ENCODE measurements around the gene HIGD1A. TPM values are rescaled to one million over a fixed set of nuclear protein-coding genes. Genes with fewer than 3 reads are reported as not detected.
A peak's percentile ranks its signal among the peaks of the same experiment; 100 is the strongest.
"Not testable (repeated sequence)": the region's sequence is repeated elsewhere in the genome, so short reads cannot be mapped to it uniquely, and the experiment has no call there.

The HIGD1A gene
- total and polyA plus RNA-seq, 9 of the 15 experiments (the other 6 are each of a cell fraction or from before 2014, with no cell fraction given), result 165 to 1,185 (median 333) TPM

DNA sequence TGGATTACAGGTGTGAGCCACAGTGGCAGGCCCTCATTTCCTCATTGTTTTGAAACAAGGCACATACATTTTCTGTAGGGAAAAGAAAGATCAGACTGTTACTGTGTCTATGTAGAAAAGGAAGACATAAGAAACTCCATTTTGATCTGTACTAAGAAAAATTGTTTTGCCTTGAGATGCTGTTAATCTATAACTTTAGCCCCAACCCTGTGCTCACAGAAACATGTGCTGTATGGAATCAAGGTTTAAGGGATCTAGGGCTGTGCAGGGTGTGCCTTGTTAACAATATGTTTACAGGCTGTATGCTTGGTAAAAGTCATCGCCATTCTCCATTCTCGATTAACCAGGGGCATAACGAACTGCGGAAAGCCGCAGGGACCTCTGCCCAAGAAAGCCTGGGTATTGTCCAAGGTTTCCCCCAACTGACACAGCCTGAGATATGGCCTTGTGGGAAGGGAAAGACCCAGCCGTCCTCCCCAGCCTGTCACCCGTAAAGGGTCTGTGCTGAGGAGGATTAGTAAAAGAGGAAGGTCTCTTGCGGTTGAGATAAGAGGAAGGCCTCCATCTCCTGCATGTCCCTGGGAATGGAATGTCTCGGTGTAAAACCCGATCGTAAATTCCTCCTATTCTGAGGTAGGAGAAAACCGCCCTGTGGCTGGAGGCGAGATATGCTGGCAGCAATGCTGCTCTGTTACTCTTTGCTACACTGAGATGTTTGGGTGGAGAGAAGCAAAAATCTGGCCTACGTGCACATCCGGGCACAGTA lies 7.0 kb upstream of the HIGD1A start (continued):
- TF ChIP-seq, protein P1, sequence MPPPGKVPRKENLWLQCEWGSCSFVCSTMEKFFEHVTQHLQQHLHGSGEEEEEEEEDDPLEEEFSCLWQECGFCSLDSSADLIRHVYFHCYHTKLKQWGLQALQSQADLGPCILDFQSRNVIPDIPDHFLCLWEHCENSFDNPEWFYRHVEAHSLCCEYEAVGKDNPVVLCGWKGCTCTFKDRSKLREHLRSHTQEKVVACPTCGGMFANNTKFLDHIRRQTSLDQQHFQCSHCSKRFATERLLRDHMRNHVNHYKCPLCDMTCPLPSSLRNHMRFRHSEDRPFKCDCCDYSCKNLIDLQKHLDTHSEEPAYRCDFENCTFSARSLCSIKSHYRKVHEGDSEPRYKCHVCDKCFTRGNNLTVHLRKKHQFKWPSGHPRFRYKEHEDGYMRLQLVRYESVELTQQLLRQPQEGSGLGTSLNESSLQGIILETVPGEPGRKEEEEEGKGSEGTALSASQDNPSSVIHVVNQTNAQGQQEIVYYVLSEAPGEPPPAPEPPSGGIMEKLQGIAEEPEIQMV (tag; conservative IDR thresholded peaks at IDR 0.05; ENCODE audit: low read depth), result peak; percentile 37; the same call in 1 of the 2 replicates
- TF ChIP-seq, protein P2, sequence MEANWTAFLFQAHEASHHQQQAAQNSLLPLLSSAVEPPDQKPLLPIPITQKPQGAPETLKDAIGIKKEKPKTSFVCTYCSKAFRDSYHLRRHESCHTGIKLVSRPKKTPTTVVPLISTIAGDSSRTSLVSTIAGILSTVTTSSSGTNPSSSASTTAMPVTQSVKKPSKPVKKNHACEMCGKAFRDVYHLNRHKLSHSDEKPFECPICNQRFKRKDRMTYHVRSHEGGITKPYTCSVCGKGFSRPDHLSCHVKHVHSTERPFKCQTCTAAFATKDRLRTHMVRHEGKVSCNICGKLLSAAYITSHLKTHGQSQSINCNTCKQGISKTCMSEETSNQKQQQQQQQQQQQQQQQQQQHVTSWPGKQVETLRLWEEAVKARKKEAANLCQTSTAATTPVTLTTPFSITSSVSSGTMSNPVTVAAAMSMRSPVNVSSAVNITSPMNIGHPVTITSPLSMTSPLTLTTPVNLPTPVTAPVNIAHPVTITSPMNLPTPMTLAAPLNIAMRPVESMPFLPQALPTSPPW (CRISPR knock-in tag; IDR thresholded peaks at IDR 0.05), result 0 out of 2 replicates have a peak, but pooled peaks have one; percentile 18
- TF ChIP-seq ZBTB9 (CRISPR knock-in tag; IDR thresholded peaks at IDR 0.05) (peak; percentile 37; the same call in 1 of the 2 replicates), SMARCE1 (IDR thresholded peaks at IDR 0.05) (peak; percentile 92), KDM1A (IDR thresholded peaks at IDR 0.05) (0 out of 4 replicates have a peak, but pooled peaks of 1 of the 2 experiments have one; percentile 17), DMBX1 (CRISPR knock-in tag; IDR thresholded peaks at IDR 0.05; ENCODE audit: borderline replicate concordance) (peak; percentile 52; the same call in 1 of the 2 replicates), TOE1 (CRISPR knock-in tag; IDR thresholded peaks at IDR 0.05; ENCODE audit: borderline replicate concordance, low read depth) (0 out of 2 replicates have a peak, but pooled peaks have one; percentile 29), NFIC (IDR thresholded peaks at IDR 0.05) (peak; percentile 24; the same call in 1 of the 2 replicates), TEAD1 (CRISPR knock-in tag; IDR thresholded peaks at IDR 0.05) (peak; percentile 29 to 59; a peak in 2 of 4 replicates), MEF2D (tag; conservative IDR thresholded peaks at IDR 0.05; ENCODE audit: low read depth) (0 out of 2 replicates have a peak, but pooled peaks have one; percentile 41), ZNF311 (CRISPR knock-in tag; IDR thresholded peaks at IDR 0.05) (peak; percentile 72; the same call in 1 of the 2 replicates), SMARCA4 (IDR thresholded peaks at IDR 0.05) (peak; percentile 82), CTBP1 (IDR thresholded peaks at IDR 0.05; ENCODE audit: borderline replicate concordance) (peak; percentile 95), MTA1 (IDR thresholded peaks at IDR 0.05; ENCODE audit: borderline replicate concordance) (peak; percentile 77; the same call in 1 of the 2 replicates), RNF2 (IDR thresholded peaks at IDR 0.05) (peak; percentile 25; the same call in 1 of the 2 replicates), TRIM24 (IDR thresholded peaks at IDR 0.05) (peak in 1 of 2 experiments; percentile 35; a peak in 1 of 4 replicates)
- TF ChIP-seq, protein P3, sequence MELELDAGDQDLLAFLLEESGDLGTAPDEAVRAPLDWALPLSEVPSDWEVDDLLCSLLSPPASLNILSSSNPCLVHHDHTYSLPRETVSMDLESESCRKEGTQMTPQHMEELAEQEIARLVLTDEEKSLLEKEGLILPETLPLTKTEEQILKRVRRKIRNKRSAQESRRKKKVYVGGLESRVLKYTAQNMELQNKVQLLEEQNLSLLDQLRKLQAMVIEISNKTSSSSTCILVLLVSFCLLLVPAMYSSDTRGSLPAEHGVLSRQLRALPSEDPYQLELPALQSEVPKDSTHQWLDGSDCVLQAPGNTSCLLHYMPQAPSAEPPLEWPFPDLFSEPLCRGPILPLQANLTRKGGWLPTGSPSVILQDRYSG (tag; conservative IDR thresholded peaks at IDR 0.05; ENCODE audit: low read depth), result peak; percentile 74; the same call in 1 of the 2 replicates
- TF ChIP-seq TOE1 (IDR thresholded peaks at IDR 0.05; ENCODE audit: borderline replicate concordance), result not testable (repeated sequence)
- TF ChIP-seq, protein P4, sequence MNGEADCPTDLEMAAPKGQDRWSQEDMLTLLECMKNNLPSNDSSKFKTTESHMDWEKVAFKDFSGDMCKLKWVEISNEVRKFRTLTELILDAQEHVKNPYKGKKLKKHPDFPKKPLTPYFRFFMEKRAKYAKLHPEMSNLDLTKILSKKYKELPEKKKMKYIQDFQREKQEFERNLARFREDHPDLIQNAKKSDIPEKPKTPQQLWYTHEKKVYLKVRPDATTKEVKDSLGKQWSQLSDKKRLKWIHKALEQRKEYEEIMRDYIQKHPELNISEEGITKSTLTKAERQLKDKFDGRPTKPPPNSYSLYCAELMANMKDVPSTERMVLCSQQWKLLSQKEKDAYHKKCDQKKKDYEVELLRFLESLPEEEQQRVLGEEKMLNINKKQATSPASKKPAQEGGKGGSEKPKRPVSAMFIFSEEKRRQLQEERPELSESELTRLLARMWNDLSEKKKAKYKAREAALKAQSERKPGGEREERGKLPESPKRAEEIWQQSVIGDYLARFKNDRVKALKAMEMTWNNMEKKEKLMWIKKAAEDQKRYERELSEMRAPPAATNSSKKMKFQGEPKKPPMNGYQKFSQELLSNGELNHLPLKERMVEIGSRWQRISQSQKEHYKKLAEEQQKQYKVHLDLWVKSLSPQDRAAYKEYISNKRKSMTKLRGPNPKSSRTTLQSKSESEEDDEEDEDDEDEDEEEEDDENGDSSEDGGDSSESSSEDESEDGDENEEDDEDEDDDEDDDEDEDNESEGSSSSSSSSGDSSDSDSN (IDR thresholded peaks at IDR 0.05; ENCODE audit: borderline replicate concordance in 1 of 2, low read depth in 2 of 2, low read length in 2 of 2), result 0 out of 4 replicates have a peak, but pooled peaks of 1 of the 2 experiments have one; percentile 46
